Type B pancreatic cell (in vitro differentiated cells): ENCODE results near the gene DGKE. TPM values are rescaled to one million over a fixed set of nuclear protein-coding genes. Genes with fewer than 3 reads are reported as not detected.

Experiments used
- DNase-seq: peaks from one replicate; pipeline ENCODE4 v3.0.0; 2021; ENCODE audit warnings: mixed read lengths; ENCODE audit not compliant: unreplicated experiment; ENCODE audit errors: extremely low spot score
- H3K27ac Mint-ChIP-seq: 2 replicates; pipeline ENCODE4 v1.8.0; 2021; ENCODE audit warnings: mild to moderate bottlenecking, mixed read lengths
- H3K27me3 Mint-ChIP-seq: 2 replicates; pipeline ENCODE4 v1.8.0; 2021; ENCODE audit warnings: mixed read lengths
- H3K36me3 Mint-ChIP-seq: 2 replicates; pipeline ENCODE4 v1.8.0; 2021; ENCODE audit warnings: mixed read lengths
- H3K4me1 Mint-ChIP-seq: one replicate; pipeline ENCODE4 v1.8.0; 2021; ENCODE audit warnings: mixed read lengths; ENCODE audit not compliant: unreplicated experiment
- H3K4me3 Mint-ChIP-seq: 2 replicates; pipeline ENCODE4 v1.8.0; 2021; ENCODE audit warnings: mild to moderate bottlenecking, mixed read lengths
- H3K9me3 Mint-ChIP-seq: 2 replicates; pipeline ENCODE4 v1.8.0; 2021; ENCODE audit warnings: mixed read lengths
- CTCF ChIP-seq: fragments of 200-600 bp; sonication (generic); conservative IDR thresholded peaks from 2 replicates; pipeline ENCODE4 v1.5.0; 2021; ENCODE audit warnings: antibody characterized with exemption, mild to moderate bottlenecking
- total RNA-seq: library from RNA; stranded (reverse); gene quantifications from 2 replicates; pipeline ENCODE4 v1.2.1, GENCODE V29; 2021; ENCODE audit warnings: low replicate concordance

The DGKE gene
- total RNA-seq, 1 donor from 2014 or later, result 6.9 TPM

GRCh38 chr17:56894859-56895455 is 61.0 kb downstream of the DGKE start:
- Mint-ChIP-seq H3K27me3 (no peaks in the 10 kb centered on the region), H3K4me1 (peaks cover 19% of the 10 kb centered on the region), H3K4me3 (no peak overlapping the region), H3K9me3 (no peaks in the 10 kb centered on the region), H3K27ac (peak overlapping the region; percentile 34), H3K36me3 (peaks cover 45% of the 10 kb centered on the region)
- DNase-seq, result no peak
- TF ChIP-seq CTCF, result no peak

DNA sequence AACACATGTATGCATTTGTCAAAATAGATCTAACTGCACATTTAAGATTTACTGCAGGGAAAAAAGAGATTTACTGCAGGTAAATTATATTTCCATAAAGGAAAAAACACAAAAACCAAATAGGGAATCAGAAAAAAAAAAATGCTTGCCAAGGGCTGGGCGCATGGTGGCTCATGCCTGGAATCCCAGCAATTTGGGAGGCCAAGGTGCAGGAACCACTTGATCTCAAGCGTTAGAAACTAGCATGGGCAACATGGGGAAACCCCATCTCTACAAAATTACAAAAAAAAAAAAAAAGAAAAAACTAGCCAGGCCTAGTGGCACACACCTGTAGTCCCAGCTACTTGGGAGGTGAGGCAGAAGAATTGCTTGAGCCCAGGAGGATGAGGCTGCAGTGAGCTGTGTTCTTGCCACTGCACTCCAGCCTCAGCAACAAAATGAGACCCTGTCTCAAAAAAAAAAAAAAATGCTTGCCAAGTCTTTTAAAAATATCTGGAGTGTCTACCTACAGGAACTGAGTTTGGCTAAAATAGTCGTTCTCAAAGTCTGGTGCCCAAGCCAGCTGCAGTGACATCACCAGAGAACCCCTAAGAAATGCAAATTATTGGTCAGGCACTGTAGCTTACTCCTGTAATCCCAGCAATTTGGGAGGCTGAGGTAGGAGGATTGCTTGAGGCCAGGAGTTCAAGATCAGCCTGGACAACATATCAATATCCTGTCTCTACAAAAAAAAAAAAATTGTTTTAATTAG is 62.4 kb downstream of the DGKE start:
- no peak for TF ChIP-seq CTCF
- H3K36me3 Mint-ChIP-seq, result peaks cover 50% of the 10 kb centered on the region
- H3K27me3 Mint-ChIP-seq, result no peaks in the 10 kb centered on the region
- DNase-seq, result no peak
- H3K4me1 Mint-ChIP-seq, result peaks cover 19% of the 10 kb centered on the region
- no peak overlapping the region for H3K27ac Mint-ChIP-seq
- no peak overlapping the region for H3K4me3 Mint-ChIP-seq
- H3K9me3 Mint-ChIP-seq, result no peaks in the 10 kb centered on the region

DNA sequence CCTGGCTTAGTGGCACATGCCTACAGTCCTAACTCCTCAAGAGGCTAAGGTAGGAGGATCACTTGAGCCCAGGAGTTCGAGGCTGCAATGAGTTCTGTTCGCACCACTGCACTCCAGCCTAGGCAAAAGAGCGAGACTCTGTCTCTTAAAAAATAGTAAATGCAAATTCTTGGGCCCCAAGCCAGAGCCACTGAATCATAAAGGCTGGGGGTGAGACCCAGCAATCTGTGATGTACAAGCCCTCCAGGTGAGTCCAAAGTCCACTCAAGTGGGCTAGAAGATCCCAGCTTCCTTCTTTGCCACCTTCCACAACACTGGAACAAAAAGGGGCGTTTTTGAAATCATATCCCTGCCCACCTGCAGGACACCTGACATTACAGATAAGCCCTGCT is 63.0 kb downstream of the DGKE start:
- Mint-ChIP-seq H3K36me3 (peaks cover 55% of the 10 kb centered on the region), H3K27me3 (no peaks in the 10 kb centered on the region), H3K4me3 (no peak overlapping the region), H3K9me3 (no peaks in the 10 kb centered on the region), H3K27ac (no peak overlapping the region), H3K4me1 (peaks cover 19% of the 10 kb centered on the region)
- no peak for DNase-seq
- TF ChIP-seq CTCF, result no peak

GRCh38 chr17:56897646-56898424 is 63.9 kb downstream of the DGKE start:
- peaks cover 19% of the 10 kb centered on the region for H3K4me1 Mint-ChIP-seq
- H3K4me3 Mint-ChIP-seq, result no peak overlapping the region
- no peak overlapping the region for H3K27ac Mint-ChIP-seq
- no peak for TF ChIP-seq CTCF
- DNase-seq, result no peak
- no peaks in the 10 kb centered on the region for H3K9me3 Mint-ChIP-seq
- no peaks in the 10 kb centered on the region for H3K27me3 Mint-ChIP-seq
- H3K36me3 Mint-ChIP-seq, result peaks cover 50% of the 10 kb centered on the region

DNA sequence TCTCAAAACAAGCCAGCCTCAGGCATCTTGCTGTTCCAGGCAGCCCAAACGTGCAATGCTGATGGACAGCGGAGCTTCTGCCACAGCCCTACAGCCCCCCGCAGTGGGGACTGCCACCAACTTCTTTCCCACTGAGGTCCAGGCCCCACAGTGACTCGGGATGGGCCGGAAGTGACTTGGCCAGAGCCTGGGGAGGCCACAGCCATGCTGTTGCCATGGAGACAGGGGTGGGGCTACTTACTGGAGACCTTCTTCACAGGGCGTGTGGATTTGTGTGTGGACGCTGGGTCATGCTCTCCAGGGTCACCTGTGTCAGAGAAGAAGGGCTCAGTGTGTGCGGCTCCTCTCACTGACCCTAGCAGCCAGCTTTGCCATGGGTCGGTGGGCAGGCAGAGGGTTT is 64.9 kb downstream of the DGKE start:
- H3K27ac Mint-ChIP-seq, result no peak overlapping the region
- no peaks in the 10 kb centered on the region for H3K9me3 Mint-ChIP-seq
- H3K4me3 Mint-ChIP-seq, result no peak overlapping the region
- no peaks in the 10 kb centered on the region for H3K27me3 Mint-ChIP-seq
- no peak for TF ChIP-seq CTCF
- H3K36me3 Mint-ChIP-seq, result peaks cover 47% of the 10 kb centered on the region
- no peak for DNase-seq
- H3K4me1 Mint-ChIP-seq, result peaks cover 19% of the 10 kb centered on the region
